Measurements from ENCODE around the gene SLC51A.
"Not testable (repeated sequence)": the region's sequence is repeated elsewhere in the genome, so short reads cannot be mapped to it uniquely, and the experiment has no call there.

The SLC51A gene

GRCh38 chr3:196240424-196240823, 24.1 kb downstream of the SLC51A start:
- DNase-seq (ENCODE audit: low spot score): no peak

DNA sequence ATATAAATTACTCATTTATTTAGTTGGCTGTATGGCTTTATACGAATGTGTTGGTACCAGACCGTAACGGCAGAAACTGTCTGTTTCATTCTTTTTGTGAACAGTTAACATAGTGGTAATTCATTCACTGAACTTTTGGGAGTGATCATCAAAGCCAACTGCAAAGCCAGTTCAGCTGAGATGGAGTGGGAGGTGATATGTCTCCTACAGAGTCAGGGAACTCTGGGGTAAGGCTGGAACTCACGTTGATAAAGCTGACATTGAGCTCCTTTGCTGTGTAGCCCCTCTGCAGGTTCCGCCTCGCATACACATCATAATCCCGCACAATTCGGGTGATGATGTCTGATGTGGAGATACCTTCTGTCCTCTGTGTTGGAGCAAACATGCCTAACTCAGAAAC, 25.4 kb downstream of the SLC51A start:
- DNase-seq (ENCODE audit: low spot score): no peak

- not testable (repeated sequence) for DNase-seq (ENCODE audit: low spot score)
Observed at GRCh38 chr3:196244166-196244565, 27.8 kb downstream of the SLC51A start.

- DNase-seq (ENCODE audit: low spot score): no peak
Observed at GRCh38 chr3:196246612-196247308, 30.4 kb downstream of the SLC51A start.

- no peak for DNase-seq (ENCODE audit: low spot score)
Observed at GRCh38 chr3:196251918-196252317, 35.6 kb downstream of the SLC51A start.

- no peak for DNase-seq (ENCODE audit: low spot score)
Observed at GRCh38 chr3:196254376-196255283, 38.3 kb downstream of the SLC51A start.

DNA sequence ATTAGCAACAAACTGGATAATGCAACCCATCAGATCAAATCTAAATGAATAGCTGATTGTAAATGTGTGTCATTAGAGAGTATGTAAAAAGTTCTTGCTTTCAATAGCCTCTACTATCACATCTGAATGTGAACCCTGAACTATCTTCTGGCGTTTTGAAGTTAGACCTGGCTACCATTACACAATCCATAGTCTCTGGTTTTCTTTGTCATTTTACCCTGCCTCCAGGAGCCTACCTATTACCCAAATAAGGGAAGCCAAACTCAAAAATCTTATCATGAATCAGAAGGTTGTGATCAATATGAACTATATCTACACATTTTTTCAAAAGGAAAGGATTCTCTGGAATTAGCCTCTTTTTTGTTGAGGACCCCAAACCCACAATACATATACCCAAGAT, 39.4 kb downstream of the SLC51A start:
- DNase-seq (ENCODE audit: low spot score): no peak

DNA sequence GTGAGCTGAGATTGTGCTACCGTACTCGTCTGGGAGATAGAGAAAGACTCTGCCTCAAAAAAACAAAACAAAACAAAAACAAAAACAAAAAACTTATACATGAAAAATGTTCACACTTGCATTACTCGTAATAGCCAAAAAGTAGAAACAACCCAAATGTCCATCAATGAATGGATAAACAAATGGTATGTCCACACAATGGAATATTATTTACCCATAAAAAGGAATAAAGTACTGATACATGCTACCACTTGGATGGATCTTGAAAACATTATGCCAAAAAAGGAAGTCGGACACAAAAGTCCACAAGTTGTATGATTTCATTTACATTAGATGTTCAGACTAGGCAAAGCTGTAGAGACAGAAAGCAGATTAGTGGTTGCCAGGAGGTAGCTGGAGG, 44.5 kb downstream of the SLC51A start:
- DNase-seq (ENCODE audit: low spot score): no peak

DNA sequence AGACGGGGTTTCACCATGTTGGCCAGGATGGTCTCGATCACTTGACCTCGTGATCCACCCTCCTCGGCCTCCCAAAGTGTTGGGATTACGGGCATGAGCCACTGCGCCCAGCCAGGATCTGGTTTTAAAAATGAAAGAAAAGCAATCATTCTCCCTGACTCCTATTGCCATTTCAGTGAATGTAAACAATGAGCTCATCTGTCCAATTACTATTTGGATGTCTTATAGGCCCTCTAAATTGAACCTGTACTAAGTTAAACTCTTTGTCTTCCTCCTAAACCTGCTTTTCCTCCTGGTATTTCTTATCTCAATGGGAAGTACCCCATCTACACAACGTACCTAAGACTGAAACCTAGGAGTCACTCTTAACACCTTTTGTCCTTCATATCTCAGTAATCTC, 47.5 kb downstream of the SLC51A start:
- DNase-seq (ENCODE audit: low spot score): no peak

DNA sequence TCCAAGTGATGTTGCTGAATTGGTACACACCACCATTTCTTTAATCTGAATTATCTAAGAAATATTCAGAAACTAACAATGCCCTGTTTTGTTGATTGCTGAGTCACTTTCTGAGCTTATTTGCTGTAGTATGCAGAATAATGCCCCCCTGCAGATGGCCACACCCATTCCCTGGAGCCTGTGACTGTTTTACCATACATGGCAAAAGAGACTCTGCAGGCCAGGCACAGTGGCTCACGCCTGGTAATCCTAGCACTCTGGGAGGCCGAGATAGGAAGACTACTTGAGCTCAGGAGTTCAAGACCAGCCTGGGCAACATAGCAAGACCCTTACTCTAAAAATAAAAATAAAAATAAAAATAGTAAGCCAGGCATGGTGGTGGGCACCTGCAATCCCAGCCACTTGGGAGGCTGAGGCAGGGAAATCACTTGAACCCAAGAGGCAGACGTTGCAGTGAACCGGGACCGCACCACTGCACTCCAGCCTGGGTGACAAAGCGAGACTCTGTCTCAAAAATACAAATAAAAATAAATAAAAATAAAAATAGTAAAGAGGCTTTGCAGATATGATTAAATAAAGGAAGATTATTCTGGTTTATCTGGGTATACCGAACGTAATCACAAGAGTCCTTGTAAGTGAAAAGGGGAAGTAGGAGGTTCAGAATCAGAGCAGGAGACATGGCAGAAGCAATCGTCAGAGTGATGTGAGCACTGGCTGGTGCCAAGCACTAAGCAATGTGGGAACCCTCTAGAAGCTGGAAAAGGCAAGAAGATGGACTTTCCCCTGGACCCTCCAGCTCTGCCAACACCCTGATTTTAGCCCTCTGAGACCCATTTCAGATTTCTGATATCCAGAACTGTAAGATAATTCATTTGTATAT, 52.2 kb downstream of the SLC51A start:
- DNase-seq (ENCODE audit: low spot score): peak; percentile 86

GRCh38 chr3:196270499-196270898, 54.2 kb downstream of the SLC51A start:
- DNase-seq (ENCODE audit: low spot score): no peak

- DNase-seq (ENCODE audit: low spot score): no peak
Observed at GRCh38 chr3:196272826-196273225, 56.5 kb downstream of the SLC51A start.

DNA sequence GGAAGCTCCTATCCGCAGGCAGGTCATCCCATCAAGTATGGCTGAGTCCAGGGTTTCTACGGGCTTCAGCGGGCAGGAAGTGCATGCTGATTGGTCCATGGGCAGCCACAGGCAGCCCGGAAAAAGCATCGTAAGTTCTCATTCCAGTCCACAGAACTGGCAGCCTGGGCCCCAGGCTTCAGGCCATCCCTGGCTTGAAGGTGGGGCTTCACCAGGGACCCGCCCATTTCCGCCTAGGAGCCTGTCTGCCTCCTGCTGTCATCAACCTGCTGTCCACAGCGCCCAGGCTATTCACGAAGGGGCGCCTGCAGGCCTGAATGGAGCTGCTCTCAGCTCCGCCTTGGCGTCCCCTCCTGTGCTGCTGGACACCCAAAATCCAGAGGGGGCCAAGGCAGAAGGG, 57.3 kb downstream of the SLC51A start:
- DNase-seq (ENCODE audit: low spot score): no peak

DNA sequence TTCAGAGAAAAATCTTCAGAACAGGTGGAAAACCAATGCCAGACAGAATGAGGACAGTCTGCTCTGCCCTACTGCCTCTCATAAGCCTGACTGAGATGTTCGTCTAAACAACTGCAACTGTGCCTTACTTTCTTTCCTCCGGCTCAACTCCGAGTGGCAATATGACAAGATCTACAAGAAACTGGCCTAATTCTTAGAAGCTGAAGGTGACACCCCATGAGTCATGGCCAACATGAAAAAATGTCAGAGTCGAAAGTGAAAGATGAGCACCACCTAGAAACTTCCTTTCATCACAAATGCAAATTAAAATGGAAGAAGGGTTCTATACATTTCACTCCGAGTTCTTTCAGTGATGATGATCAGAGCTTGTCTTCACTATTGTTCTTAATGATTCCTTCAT, 58.3 kb downstream of the SLC51A start:
- DNase-seq (ENCODE audit: low spot score): no peak

DNA sequence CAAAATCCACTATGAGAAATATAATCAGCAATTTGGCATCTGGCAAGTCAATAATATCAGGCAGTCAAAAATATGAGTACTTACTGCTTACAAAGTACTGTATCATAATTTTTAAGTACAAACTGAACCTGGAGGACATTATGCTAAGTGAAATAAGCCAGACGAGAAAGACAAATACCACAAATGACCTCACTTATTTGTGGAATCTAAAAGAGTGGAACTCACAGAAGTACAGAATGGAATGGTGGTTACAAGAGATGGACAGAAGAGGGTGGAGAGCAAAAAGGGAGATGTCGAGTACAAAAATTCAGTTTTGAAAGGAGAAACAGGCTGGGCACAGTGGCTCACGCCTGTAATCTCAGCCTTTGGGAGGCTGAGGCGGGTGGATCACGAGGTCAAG, 58.8 kb downstream of the SLC51A start:
- no peak for DNase-seq (ENCODE audit: low spot score)

DNA sequence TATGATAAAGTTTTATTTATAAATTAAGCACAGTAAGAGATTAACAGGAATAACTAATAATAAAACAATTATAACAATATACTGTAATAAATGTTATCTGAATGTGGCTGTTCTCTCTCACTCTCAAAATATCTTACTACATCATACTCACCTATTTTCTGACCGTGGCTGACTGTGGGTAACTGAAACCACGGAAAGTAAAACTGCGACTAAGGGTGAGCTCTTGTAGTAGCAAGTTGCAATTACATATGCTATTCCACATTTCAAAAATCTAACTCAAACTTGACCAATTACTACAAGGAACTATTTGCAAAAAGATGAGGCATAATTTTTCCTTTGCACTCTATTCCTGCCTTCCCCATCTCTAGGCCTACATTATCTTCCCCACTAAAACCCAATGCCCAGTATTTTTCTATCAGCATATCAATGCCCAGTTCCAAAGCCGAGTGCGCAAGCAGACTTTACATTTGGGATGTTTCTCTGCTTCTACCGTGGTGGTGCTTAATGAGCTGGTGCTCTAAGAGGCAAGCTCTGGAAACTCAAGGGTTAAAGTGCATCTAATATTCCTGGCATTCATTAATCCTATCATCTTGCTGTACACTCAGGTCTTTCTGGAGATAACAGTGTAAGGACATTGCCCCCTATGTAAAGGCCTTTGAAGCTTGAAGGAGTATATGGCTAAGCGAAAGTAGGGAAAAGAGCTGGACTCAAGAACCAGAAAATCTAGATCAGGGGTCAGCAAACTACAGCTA, 64.5 kb downstream of the SLC51A start:
- no peak for DNase-seq (ENCODE audit: low spot score)

- DNase-seq (ENCODE audit: low spot score): no peak
Observed at GRCh38 chr3:196281962-196282361, 65.6 kb downstream of the SLC51A start.
